ENCODE results near the gene MYO5B. TPM values are rescaled to one million over a fixed set of nuclear protein-coding genes. Genes with fewer than 3 reads are reported as not detected.
"Not testable (repeated sequence)": the region's sequence is repeated elsewhere in the genome, so short reads cannot be mapped to it uniquely, and the experiment has no call there.

The MYO5B gene
- total RNA-seq, 4 donors from 2014 or later, result 105 to 213 (median 183) TPM

GRCh38 chr18:49898421-49898820 lies 296.5 kb downstream of the MYO5B start:
- no peak for TF ChIP-seq CTCF (IDR thresholded peaks at IDR 0.05)
- DNase-seq, result peak in 1 of 3 donors; percentile 52
- Histone ChIP-seq H3K4me1 (no peaks in the 10 kb centered on the region), H3K4me3 (no peak overlapping the region), H3K36me3 (peaks cover 0 to 29% (median 0%) of the 10 kb centered on the region in 3 donors), H3K27ac (no peak overlapping the region), H3K27me3 (no peaks in the 10 kb centered on the region), H3K9me3 (no peaks in the 10 kb centered on the region)

GRCh38 chr18:49894517-49895226 lies 300.3 kb downstream of the MYO5B start:
- no peaks in the 10 kb centered on the region for H3K27me3 ChIP-seq
- TF ChIP-seq CTCF (IDR thresholded peaks at IDR 0.05), result no peak
- TF ChIP-seq POLR2A (IDR thresholded peaks at IDR 0.05), result no peak
- no peak overlapping the region for H3K27ac ChIP-seq
- H3K4me1 ChIP-seq, result no peaks in the 10 kb centered on the region
- H3K36me3 ChIP-seq, result peaks cover 0 to 16% (median 0%) of the 10 kb centered on the region in 3 donors
- no peak overlapping the region for H3K4me3 ChIP-seq
- H3K9me3 ChIP-seq, result no peaks in the 10 kb centered on the region
- no peak for DNase-seq

- H3K4me1 ChIP-seq, result no peaks in the 10 kb centered on the region
- H3K4me3 ChIP-seq, result no peak overlapping the region
- TF ChIP-seq POLR2A (IDR thresholded peaks at IDR 0.05) (no peak), CTCF (IDR thresholded peaks at IDR 0.05) (no peak)
- no peaks in the 10 kb centered on the region for H3K27me3 ChIP-seq
- H3K27ac ChIP-seq, result no peak overlapping the region
- peaks cover 0 to 18% (median 0%) of the 10 kb centered on the region in 3 donors for H3K36me3 ChIP-seq
- DNase-seq, result no peak
- no peaks in the 10 kb centered on the region for H3K9me3 ChIP-seq
Observed at GRCh38 chr18:49893036-49893435, 301.9 kb downstream of the MYO5B start.

- Histone ChIP-seq H3K4me3 (no peak overlapping the region), H3K27me3 (no peaks in the 10 kb centered on the region), H3K4me1 (no peaks in the 10 kb centered on the region), H3K9me3 (no peaks in the 10 kb centered on the region), H3K27ac (no peak overlapping the region), H3K36me3 (peaks cover 0 to 13% (median 0%) of the 10 kb centered on the region in 3 donors)
- TF ChIP-seq CTCF (IDR thresholded peaks at IDR 0.05) (no peak), POLR2A (IDR thresholded peaks at IDR 0.05) (no peak)
- DNase-seq, result no peak
Observed at GRCh38 chr18:49892148-49892924, 302.6 kb downstream of the MYO5B start.

- H3K36me3 ChIP-seq, result peaks cover 0 to 13% (median 0%) of the 10 kb centered on the region in 3 donors
- H3K4me3 ChIP-seq, result no peak overlapping the region
- no peaks in the 10 kb centered on the region for H3K27me3 ChIP-seq
- H3K4me1 ChIP-seq, result no peaks in the 10 kb centered on the region
- no peak overlapping the region for H3K27ac ChIP-seq
- DNase-seq, result no peak
- TF ChIP-seq POLR2A (IDR thresholded peaks at IDR 0.05) (no peak), CTCF (IDR thresholded peaks at IDR 0.05) (no peak)
- no peaks in the 10 kb centered on the region for H3K9me3 ChIP-seq
Observed at GRCh38 chr18:49890041-49890440, 304.9 kb downstream of the MYO5B start.

- DNase-seq, H3K4me1 ChIP-seq, H3K4me3 ChIP-seq, H3K27ac ChIP-seq, H3K36me3 ChIP-seq, H3K27me3 ChIP-seq, H3K9me3 ChIP-seq: not testable (repeated sequence)
Observed at GRCh38 chr18:49889552-49889951, 305.4 kb downstream of the MYO5B start.

All from Peyer's patch (tissue), 4 donors.